ENCODE results near the gene FZD1.
A peak's percentile ranks its signal among the peaks of the same experiment; 100 is the strongest.

The FZD1 gene

GRCh38 chr7:91264046-91264923 is at the start of gene FZD1:
FZD1 (plus strand) TSS chr7:91264433; CDS start chr7:91264881, 448 bp downstream.
- DNase-seq (ENCODE audit: low spot score): peak; percentile 39

- DNase-seq (ENCODE audit: low spot score): no peak
Measured at GRCh38 chr7:91226411-91226810, 37.8 kb upstream of the FZD1 start.

- DNase-seq (ENCODE audit: low spot score): no peak
Measured at GRCh38 chr7:91228327-91228726, 35.9 kb upstream of the FZD1 start.

- no peak for DNase-seq (ENCODE audit: low spot score)
Measured at GRCh38 chr7:91228927-91229558, 35.2 kb upstream of the FZD1 start.

- DNase-seq (ENCODE audit: low spot score): no peak
Measured at GRCh38 chr7:91230100-91230499, 34.1 kb upstream of the FZD1 start.

- no peak for DNase-seq (ENCODE audit: low spot score)
Measured at GRCh38 chr7:91230503-91230902, 33.7 kb upstream of the FZD1 start.

- DNase-seq (ENCODE audit: low spot score): no peak
Measured at GRCh38 chr7:91233212-91233611, 31.0 kb upstream of the FZD1 start.

- DNase-seq (ENCODE audit: low spot score): no peak
Measured at GRCh38 chr7:91235211-91235832, 28.9 kb upstream of the FZD1 start.

- no peak for DNase-seq (ENCODE audit: low spot score)
Measured at GRCh38 chr7:91239171-91239604, 25.0 kb upstream of the FZD1 start.

- no peak for DNase-seq (ENCODE audit: low spot score)
Measured at GRCh38 chr7:91239772-91240171, 24.5 kb upstream of the FZD1 start.

- DNase-seq (ENCODE audit: low spot score): no peak
Measured at GRCh38 chr7:91240376-91240941, 23.8 kb upstream of the FZD1 start.

GRCh38 chr7:91242097-91242844 is 22.0 kb upstream of the FZD1 start:
- no peak for DNase-seq (ENCODE audit: low spot score)

GRCh38 chr7:91243591-91244301 is 20.5 kb upstream of the FZD1 start:
- no peak for DNase-seq (ENCODE audit: low spot score)

GRCh38 chr7:91247500-91247899 is 16.7 kb upstream of the FZD1 start:
- DNase-seq (ENCODE audit: low spot score): no peak

- no peak for DNase-seq (ENCODE audit: low spot score)
Measured at GRCh38 chr7:91248996-91249395, 15.2 kb upstream of the FZD1 start.

- no peak for DNase-seq (ENCODE audit: low spot score)
Measured at GRCh38 chr7:91249506-91250233, 14.6 kb upstream of the FZD1 start.

GRCh38 chr7:91250706-91251105 is 13.5 kb upstream of the FZD1 start:
- DNase-seq (ENCODE audit: low spot score): no peak

- DNase-seq (ENCODE audit: low spot score): no peak
Measured at GRCh38 chr7:91251877-91252276, 12.4 kb upstream of the FZD1 start.

GRCh38 chr7:91263384-91264045 is 718 bp upstream of the FZD1 start:
- DNase-seq (ENCODE audit: low spot score): no peak
